HL-60 (cell line): Measurements from ENCODE around the gene CLDN9.

Experiments
- DNase-seq, 2 experiments: peaks; one replicate each; pipeline ENCODE4 v3.0.0-alpha.2; 2010 to 2020; ENCODE audit warnings: low read depth in 1 of 2, low spot score in 1 of 2
- H3K27ac ChIP-seq: fragments of 250-450 bp; sonication (Bioruptor Pico); replicated peaks from 2 replicates; pipeline ENCODE4 v1.5.1; 2020; ENCODE audit warnings: mild to moderate bottlenecking, moderate library complexity
- H3K27me3 ChIP-seq: fragments of 250-450 bp; sonication (Bioruptor Pico); 2 replicates; pipeline ENCODE4 v1.5.1; 2021; ENCODE audit warnings: mild to moderate bottlenecking, moderate library complexity; ENCODE audit not compliant: insufficient read depth, poor library complexity, severe bottlenecking
- H3K4me3 ChIP-seq: replicated peaks from 2 replicates; pipeline ENCODE4 v1.5.1; 2011; ENCODE audit warnings: mild to moderate bottlenecking, control low read depth, low read length; ENCODE audit not compliant: insufficient read depth
- CTCF ChIP-seq: IDR thresholded peaks from one replicate; pipeline ENCODE4 v1.5.1; 2011; ENCODE audit warnings: low read length, control low read depth, inconsistent platforms; ENCODE audit not compliant: insufficient read depth
- GABPA ChIP-seq: IDR thresholded peaks from 2 replicates; pipeline ENCODE4 v1.6.1; 2012; ENCODE audit warnings: low read depth
- POLR2AphosphoS5 ChIP-seq: IDR thresholded peaks from 2 replicates; pipeline ENCODE4 v1.6.1; 2012; ENCODE audit warnings: low read depth
- REST ChIP-seq: IDR thresholded peaks from 2 replicates; pipeline ENCODE4 v1.6.1; 2012; ENCODE audit warnings: low read depth; ENCODE audit not compliant: insufficient replicate concordance
- SPI1 ChIP-seq: IDR thresholded peaks from 2 replicates; pipeline ENCODE4 v1.6.1; 2012; ENCODE audit warnings: low read depth, mild to moderate bottlenecking, borderline replicate concordance

CLDN9 gene

GRCh38 chr16:2987286-2987685, 25.4 kb upstream of the CLDN9 start:
- no peak for DNase-seq
- Histone ChIP-seq H3K27me3 (peaks cover 2% of the 10 kb centered on the region), H3K27ac (no peak overlapping the region)

GRCh38 chr16:2987833-2988232, 24.9 kb upstream of the CLDN9 start:
- Histone ChIP-seq H3K27me3 (peaks cover 2% of the 10 kb centered on the region), H3K4me3 (no peak overlapping the region), H3K27ac (no peak overlapping the region)
- DNase-seq: no peak
- TF ChIP-seq REST (no peak), POLR2AphosphoS5 (no peak)

More at GRCh38 chr16:2987286-2987685, 25.4 kb upstream of the CLDN9 start:
- no peak overlapping the region for H3K4me3 ChIP-seq
- TF ChIP-seq CTCF: no peak
- no peak for TF ChIP-seq GABPA
- no peak for TF ChIP-seq REST
- TF ChIP-seq POLR2AphosphoS5: no peak
- TF ChIP-seq SPI1: no peak

GRCh38 chr16:2988590-2989099, 24.1 kb upstream of the CLDN9 start:
- H3K27ac ChIP-seq: no peak overlapping the region
- H3K4me3 ChIP-seq: no peak overlapping the region
- TF ChIP-seq SPI1 (no peak), CTCF (no peak), REST (no peak), POLR2AphosphoS5 (no peak), GABPA (no peak)
- DNase-seq: no peak
- H3K27me3 ChIP-seq: peaks cover 2% of the 10 kb centered on the region

- peaks cover 2% of the 10 kb centered on the region for H3K27me3 ChIP-seq
- H3K27ac ChIP-seq: no peak overlapping the region
- DNase-seq: no peak
- TF ChIP-seq SPI1: no peak
- TF ChIP-seq POLR2AphosphoS5: no peak
- TF ChIP-seq CTCF: no peak
- no peak for TF ChIP-seq GABPA
- TF ChIP-seq REST: no peak
- H3K4me3 ChIP-seq: no peak overlapping the region
These were observed 21.8 kb upstream of the CLDN9 start for GRCh38 chr16:2990891-2991290.
